Mammary epithelial cell (primary cell): ENCODE results near the gene KCNIP4.

Source experiments
- CTCF ChIP-seq, 2 donors: IDR thresholded peaks in 1 of 2; conservative IDR thresholded peaks in 1 of 2; 2 replicates each; pipeline ENCODE4 v1.5.1; 2011 to 2012; ENCODE audit warnings: inconsistent platforms in 2 of 2, low read length in 2 of 2, mild to moderate bottlenecking in 2 of 2, control low read depth in 1 of 2, low read depth in 1 of 2; ENCODE audit not compliant: insufficient read depth in 1 of 2; ENCODE audit errors: extremely low read depth in 1 of 2
- EZH2 ChIP-seq: IDR thresholded peaks from 2 replicates; pipeline ENCODE4 v1.6.1; 2012; ENCODE audit warnings: low read length, inconsistent platforms, borderline replicate concordance

GRCh38 chr4:21664355-21664754 lies 284.2 kb downstream of the KCNIP4 start:
- TF ChIP-seq CTCF (conservative IDR thresholded peaks at IDR 0.05 in 1 of 2, IDR thresholded peaks at IDR 0.05 in 1 of 2; ENCODE audit: extremely low read depth in 1 of 2, insufficient read depth in 1 of 2, low read depth in 1 of 2, low read length in 2 of 2) (no peak), EZH2 (no peak)
